GM10248 (cell line): ENCODE results near the gene C14orf180.

Experiments used
- CTCF ChIA-PET: fragments of 300-600 bp; sonication (Branson Sonifier 250); formaldehyde crosslinking; extraction: SDS; loops from one replicate; lab custom pipeline; 2021; ENCODE audit warnings: antibody characterized with exemption; lab: Yijun Ruan, JAX
- POLR2A ChIA-PET: fragments of 350-650 bp; sonication (Branson Sonifier 250); formaldehyde crosslinking; extraction: SDS; loops from one replicate; lab custom pipeline; 2020; ENCODE audit warnings: antibody characterized with exemption; lab: Yijun Ruan, JAX
- DNase-seq: peaks from one replicate; pipeline ENCODE4 v3.0.0; 2012; ENCODE audit errors: extremely low spot score
- CTCF ChIP-seq: IDR thresholded peaks from 2 replicates; pipeline ENCODE4 v1.5.1; 2012; ENCODE audit warnings: mild to moderate bottlenecking, low read depth; ENCODE audit errors: extremely low read depth, missing control alignments, control extremely low read depth

The C14orf180 gene

GRCh38 chr14:104546591-104547309, 32.8 kb upstream of the C14orf180 start:
- CTCF ChIA-PET: interaction anchor here (0.8 to 1.8 kb wide), 3 partner anchors 14 to 469 kb away, joined by 3 to 4 read pairs (median 3); no protein-coding TSS in a partner anchor
- POLR2A ChIA-PET: no interaction called here
- no peak for DNase-seq
- no peak for TF ChIP-seq CTCF

GRCh38 chr14:104547310-104547997, 32.1 kb upstream of the C14orf180 start:
- ChIA-PET POLR2A (no interaction called here), CTCF (no interaction called here)
- TF ChIP-seq CTCF: no peak
- DNase-seq: no peak

- no peak for DNase-seq
- POLR2A ChIA-PET: no interaction called here
- no peak for TF ChIP-seq CTCF
- CTCF ChIA-PET: no interaction called here
These were observed 31.4 kb upstream of the C14orf180 start for GRCh38 chr14:104547998-104548700.

GRCh38 chr14:104548802-104549535, 30.6 kb upstream of the C14orf180 start:
- POLR2A ChIA-PET: no interaction called here
- no peak for TF ChIP-seq CTCF
- CTCF ChIA-PET: no interaction called here
- DNase-seq: no peak

- CTCF ChIA-PET: no interaction called here
- TF ChIP-seq CTCF: no peak
- POLR2A ChIA-PET: no interaction called here
- no peak for DNase-seq
These were observed 29.8 kb upstream of the C14orf180 start for GRCh38 chr14:104549536-104550339.
